H9 (cell line): ENCODE data around the gene SLC44A1. TPM values are rescaled to one million over a fixed set of nuclear protein-coding genes. Genes with fewer than 3 reads are reported as not detected.

Experiments used
- DNase-seq: peaks from one replicate; pipeline ENCODE4 v3.0.0-alpha.2; 2017
- H2AFZ ChIP-seq: one replicate; pipeline ENCODE4 v1.6.1; 2013; ENCODE audit warnings: mild to moderate bottlenecking, low read length, control low read depth, moderate library complexity
- H2AK5ac ChIP-seq: 2 replicates; pipeline ENCODE4 v1.6.1; 2013; ENCODE audit warnings: low read length, control low read depth, mixed read lengths; ENCODE audit not compliant: insufficient read length
- H2BK120ac ChIP-seq: one replicate; pipeline ENCODE4 v1.6.1; 2013; ENCODE audit warnings: low read depth, mild to moderate bottlenecking, low read length, control low read depth, inconsistent platforms; ENCODE audit not compliant: poor library complexity, severe bottlenecking
- H2BK12ac ChIP-seq: 2 replicates; pipeline ENCODE4 v1.6.1; 2013; ENCODE audit warnings: low read length, control low read depth, mixed read lengths, low read depth; ENCODE audit not compliant: insufficient read length
- H2BK15ac ChIP-seq: 2 replicates; pipeline ENCODE4 v1.6.1; 2013; ENCODE audit warnings: low read depth, low read length, control low read depth
- H2BK20ac ChIP-seq: one replicate; pipeline ENCODE4 v1.6.1; 2013; ENCODE audit warnings: low read depth, mild to moderate bottlenecking, low read length, control low read depth, inconsistent platforms; ENCODE audit not compliant: poor library complexity, severe bottlenecking
- H2BK5ac ChIP-seq: 2 replicates; pipeline ENCODE4 v1.6.1; 2013; ENCODE audit warnings: low read length, control low read depth, mixed read lengths; ENCODE audit not compliant: insufficient read length
- H3K14ac ChIP-seq: 2 replicates; pipeline ENCODE4 v1.6.1; 2013; ENCODE audit warnings: low read length, control low read depth; ENCODE audit not compliant: insufficient read depth
- H3K18ac ChIP-seq: 2 replicates; pipeline ENCODE4 v1.6.1; 2013; ENCODE audit warnings: low read depth, mild to moderate bottlenecking, mixed read lengths, low read length, control low read depth; ENCODE audit not compliant: insufficient read length
- H3K23ac ChIP-seq: 2 replicates; pipeline ENCODE4 v1.6.1; 2013; ENCODE audit warnings: low read length, control low read depth, mixed read lengths, low read depth; ENCODE audit not compliant: insufficient read length
- H3K23me2 ChIP-seq: 2 replicates; pipeline ENCODE4 v1.6.1; 2013; ENCODE audit warnings: low read depth, mild to moderate bottlenecking, mixed read lengths, low read length, control low read depth; ENCODE audit not compliant: insufficient read length, poor library complexity, severe bottlenecking
- H3K27ac ChIP-seq: 2 replicates; pipeline ENCODE4 v1.5.1; 2013; ENCODE audit warnings: low read length, control low read depth, mixed read lengths, low read depth; ENCODE audit not compliant: insufficient read length
- H3K27me3 ChIP-seq: 2 replicates; pipeline ENCODE4 v1.6.1; 2013; ENCODE audit warnings: low read length, control low read depth, inconsistent platforms; ENCODE audit not compliant: insufficient read depth
- H3K4ac ChIP-seq: 2 replicates; pipeline ENCODE4 v1.6.1; 2013; ENCODE audit warnings: low read depth, mild to moderate bottlenecking, control low read depth, inconsistent platforms, low read length, moderate library complexity
- H3K4me1 ChIP-seq: 2 replicates; pipeline ENCODE4 v1.6.1; 2013; ENCODE audit warnings: low read length, control low read depth, inconsistent platforms; ENCODE audit not compliant: insufficient read depth
- H3K4me2 ChIP-seq: 2 replicates; pipeline ENCODE4 v1.6.1; 2013; ENCODE audit warnings: low read length, control low read depth, mixed read lengths; ENCODE audit not compliant: insufficient read length, insufficient read depth
- H3K56ac ChIP-seq: 2 replicates; pipeline ENCODE4 v1.6.1; 2013; ENCODE audit warnings: low read depth, mild to moderate bottlenecking, mixed read lengths, low read length, control low read depth; ENCODE audit not compliant: insufficient read length
- H3K79me1 ChIP-seq: 2 replicates; pipeline ENCODE4 v1.6.1; 2013; ENCODE audit warnings: low read depth, mild to moderate bottlenecking, moderate library complexity, low read length, control low read depth, inconsistent platforms; ENCODE audit not compliant: insufficient read depth, poor library complexity, severe bottlenecking
- H3K79me2 ChIP-seq: 2 replicates; pipeline ENCODE4 v1.6.1; 2013; ENCODE audit warnings: low read length, control low read depth, inconsistent platforms; ENCODE audit not compliant: insufficient read depth
- H3K9ac ChIP-seq: 2 replicates; pipeline ENCODE4 v1.6.1; 2013; ENCODE audit warnings: low read length, control low read depth, mixed read lengths; ENCODE audit not compliant: insufficient read length; ENCODE audit errors: extremely low read depth
- H3K9me3 ChIP-seq: one replicate; pipeline ENCODE4 v1.6.1; 2013; ENCODE audit warnings: low read depth, low read length, inconsistent platforms; ENCODE audit not compliant: control insufficient read depth
- H3T11ph ChIP-seq: one replicate; pipeline ENCODE4 v1.6.1; 2013; ENCODE audit warnings: mild to moderate bottlenecking, low read length, control low read depth, inconsistent platforms
- H4K20me1 ChIP-seq: one replicate; pipeline ENCODE4 v1.6.1; 2013; ENCODE audit not compliant: control insufficient read depth, insufficient read length, insufficient read depth
- H4K5ac ChIP-seq: 2 replicates; pipeline ENCODE4 v1.6.1; 2013; ENCODE audit warnings: low read depth, mild to moderate bottlenecking, mixed read lengths, low read length, control low read depth; ENCODE audit not compliant: insufficient read length
- H4K8ac ChIP-seq: replicated peaks from 2 replicates; pipeline ENCODE4 v1.6.1; 2013; ENCODE audit warnings: low read length, control low read depth, mixed read lengths, low read depth; ENCODE audit not compliant: insufficient read length
- H4K91ac ChIP-seq: 2 replicates; pipeline ENCODE4 v1.6.1; 2013; ENCODE audit warnings: low read depth, mild to moderate bottlenecking, moderate library complexity, mixed read lengths, low read length, control low read depth; ENCODE audit not compliant: insufficient read length
- H3K27ac Mint-ChIP-seq, 3 experiments: 2 replicates in 2 of 3; 3 replicates in 1 of 3; pipeline ENCODE4 v1.8.0; 2020 to 2021; ENCODE audit warnings: mixed read lengths in 3 of 3, mild to moderate bottlenecking in 1 of 3, moderate library complexity in 1 of 3
- H3K27me3 Mint-ChIP-seq: 2 replicates; pipeline ENCODE4 v1.8.0; 2021; ENCODE audit warnings: low read depth, mild to moderate bottlenecking, moderate library complexity, mixed read lengths
- H3K36me3 Mint-ChIP-seq, 3 experiments: 2 replicates in 2 of 3; 3 replicates in 1 of 3; pipeline ENCODE4 v1.8.0; 2020 to 2021; ENCODE audit warnings: low read depth in 3 of 3, mixed read lengths in 3 of 3; ENCODE audit not compliant: insufficient read depth in 1 of 3
- H3K4me1 Mint-ChIP-seq, 2 experiments: 2 replicates each; pipeline ENCODE4 v1.8.0; 2020; ENCODE audit warnings: mixed read lengths in 2 of 2
- H3K4me3 Mint-ChIP-seq, 2 experiments: 2 replicates in 1 of 2; 3 replicates in 1 of 2; pipeline ENCODE4 v1.8.0; 2020 to 2021; ENCODE audit warnings: mild to moderate bottlenecking in 2 of 2, mixed read lengths in 2 of 2, moderate library complexity in 1 of 2
- H3K9me3 Mint-ChIP-seq, 2 experiments: 2 replicates in 1 of 2; 3 replicates in 1 of 2; pipeline ENCODE4 v1.8.0; 2020; ENCODE audit warnings: mild to moderate bottlenecking in 2 of 2, mixed read lengths in 2 of 2, moderate library complexity in 1 of 2
- CTCF ChIP-seq: fragments of 200-600 bp; sonication (generic); conservative IDR thresholded peaks from 3 replicates; pipeline ENCODE4 v1.8.0; 2021; ENCODE audit warnings: antibody characterized with exemption, mild to moderate bottlenecking
- WGBS: extraction: QIAGEN DNeasy Blood & Tissue Kit; methylation state at CpG from one replicate; pipeline ENCODE4 v1.1.7; 2013; ENCODE audit warnings: missing lambda C conversion rate, low lambda C conversion rate, mixed read lengths; ENCODE audit not compliant: insufficient read length; ENCODE audit errors: extremely low coverage; 5-methylcytosine and 5-hydroxymethylcytosine counted together
- total RNA-seq: library from RNA; stranded (reverse); gene quantifications from 2 replicates; pipeline ENCODE4 v1.2.1, GENCODE V29; 2021

SLC44A1 gene
- total RNA-seq, 1 experiment from 2014 or later, result 60.7 TPM

GRCh38 chr9:105273731-105274130 is 29.3 kb downstream of the SLC44A1 start:
- H2BK120ac ChIP-seq, result no peak overlapping the region
- H3K9ac ChIP-seq, result no peak overlapping the region
- no peak overlapping the region for H3K4me2 ChIP-seq
- DNase-seq, result no peak
- H3K14ac ChIP-seq, result no peak overlapping the region
- H3K4me1 ChIP-seq, result peaks cover 5% of the 10 kb centered on the region; the same call in 1 of the 2 replicates
- no peak overlapping the region for H2BK5ac ChIP-seq
- H3K79me2 ChIP-seq, result peaks cover 3% of the 10 kb centered on the region; the same call in 1 of the 2 replicates
- Mint-ChIP-seq H3K27ac (no peak overlapping the region), H3K27me3 (no peaks in the 10 kb centered on the region), H3K4me1 (peaks cover 31 to 35% of the 10 kb centered on the region in 2 experiments), H3K36me3 (no peaks in the 10 kb centered on the region), H3K4me3 (no peak overlapping the region), H3K9me3 (no peaks in the 10 kb centered on the region)
- H2BK12ac ChIP-seq, result no peak overlapping the region
- H3K18ac ChIP-seq, result no peak overlapping the region
- H4K5ac ChIP-seq, result no peak overlapping the region
- no peaks in the 10 kb centered on the region for H3K23me2 ChIP-seq
- no peak overlapping the region for H3T11ph ChIP-seq
- no peak overlapping the region for H3K56ac ChIP-seq
- no peak overlapping the region for H2AK5ac ChIP-seq
- no peaks in the 10 kb centered on the region for H3K9me3 ChIP-seq
- H4K91ac ChIP-seq, result no peak overlapping the region
- no peak overlapping the region for H2BK15ac ChIP-seq
- no peak overlapping the region for H2AFZ ChIP-seq
- H3K79me1 ChIP-seq, result peaks cover 5% of the 10 kb centered on the region
- H3K4ac ChIP-seq, result no peak overlapping the region
- H3K27me3 ChIP-seq, result no peaks in the 10 kb centered on the region
- H3K27ac ChIP-seq, result no peak overlapping the region
- H4K20me1 ChIP-seq, result no peaks in the 10 kb centered on the region
- no peak for TF ChIP-seq CTCF
- H3K23ac ChIP-seq, result no peak overlapping the region
- no peak overlapping the region for H2BK20ac ChIP-seq
- no CpG with 5 or more reads among the region's 1 CpG for WGBS
- no peak overlapping the region for H4K8ac ChIP-seq
